Measurements from ENCODE around the gene WASL. TPM values are rescaled to one million over a fixed set of nuclear protein-coding genes. Genes with fewer than 3 reads are reported as not detected.
"Not testable (repeated sequence)": the region's sequence is repeated elsewhere in the genome, so short reads cannot be mapped to it uniquely, and the experiment has no call there.

WASL gene
- 10 to 100 TPM; 37.2 to 43.5 TPM for total RNA-seq

GRCh38 chr7:123748734-123749536 is at the start of gene WASL:
WASL (minus strand) TSS chr7:123749003; CDS start chr7:123748734, 269 bp downstream.
- Histone ChIP-seq H3K4me3 (peak within 1 kb of the TSS; percentile 95), H3K27ac (peak within 1 kb of the TSS; percentile 98 to 99), H3K4me1 (ENCODE audit: control insufficient read depth in 1 of 2, low read depth in 2 of 2) (peaks cover 41 to 56% of the 10 kb centered on the region in 2 donors), H3K36me3 (no peaks in the 10 kb centered on the region), H3K9me3 (no peaks in the 10 kb centered on the region), H3K27me3 (replicated peaks; ENCODE audit: insufficient read depth) (no peaks in the 10 kb centered on the region)
- DNase-seq (ENCODE audit: low spot score) (peak; percentile 73), ATAC-seq (ENCODE audit: insufficient number of reproducible peaks, low FRiP score, low read depth) (peak; percentile 97)
- TF ChIP-seq CTCF (IDR thresholded peaks at IDR 0.05) = no peak

GRCh38 chr7:123797673-123798531 is 49.1 kb upstream of the WASL start:
- H3K27ac ChIP-seq = no peak overlapping the region

GRCh38 chr7:123796568-123796967 is 47.8 kb upstream of the WASL start:
- no peak for TF ChIP-seq CTCF (IDR thresholded peaks at IDR 0.05)
- ATAC-seq (ENCODE audit: insufficient number of reproducible peaks, low FRiP score, low read depth) (no peak), DNase-seq (ENCODE audit: low spot score) (no peak)
- H3K27ac ChIP-seq = no peak overlapping the region
- H3K4me1 ChIP-seq (ENCODE audit: control insufficient read depth in 1 of 2, low read depth in 2 of 2) = peaks cover 0 to 7% of the 10 kb centered on the region in 2 donors
- no peaks in the 10 kb centered on the region for H3K9me3 ChIP-seq
- no peaks in the 10 kb centered on the region for H3K36me3 ChIP-seq
- no peaks in the 10 kb centered on the region for H3K27me3 ChIP-seq (replicated peaks; ENCODE audit: insufficient read depth)
- no peak overlapping the region for H3K4me3 ChIP-seq

More at GRCh38 chr7:123797673-123798531, 49.1 kb upstream of the WASL start:
- Histone ChIP-seq H3K27me3 (replicated peaks; ENCODE audit: insufficient read depth) (no peaks in the 10 kb centered on the region), H3K36me3 (no peaks in the 10 kb centered on the region), H3K9me3 (no peaks in the 10 kb centered on the region), H3K4me1 (ENCODE audit: control insufficient read depth in 1 of 2, low read depth in 2 of 2) (peaks cover 0 to 7% of the 10 kb centered on the region in 2 donors), H3K4me3 (no peak overlapping the region)
- peak; percentile 45 for TF ChIP-seq CTCF (IDR thresholded peaks at IDR 0.05)
- ATAC-seq (ENCODE audit: insufficient number of reproducible peaks, low FRiP score, low read depth) = peak; percentile 98
- no peak for DNase-seq (ENCODE audit: low spot score)

- no peak for TF ChIP-seq CTCF (IDR thresholded peaks at IDR 0.05)
- no peaks in the 10 kb centered on the region for H3K27me3 ChIP-seq (replicated peaks; ENCODE audit: insufficient read depth)
- H3K27ac ChIP-seq = no peak overlapping the region
- DNase-seq (ENCODE audit: low spot score) (no peak), ATAC-seq (ENCODE audit: insufficient number of reproducible peaks, low FRiP score, low read depth) (no peak)
- H3K4me3 ChIP-seq = no peak overlapping the region
- peaks cover 0 to 7% of the 10 kb centered on the region in 2 donors for H3K4me1 ChIP-seq (ENCODE audit: control insufficient read depth in 1 of 2, low read depth in 2 of 2)
- no peaks in the 10 kb centered on the region for H3K36me3 ChIP-seq
- no peaks in the 10 kb centered on the region for H3K9me3 ChIP-seq
Observed at GRCh38 chr7:123795917-123796316, 47.1 kb upstream of the WASL start.

- H3K27me3 ChIP-seq (replicated peaks; ENCODE audit: insufficient read depth); H3K4me1 ChIP-seq (ENCODE audit: control insufficient read depth in 1 of 2, low read depth in 2 of 2); H3K9me3 ChIP-seq; H3K27ac ChIP-seq; H3K36me3 ChIP-seq; DNase-seq (ENCODE audit: low spot score); ATAC-seq (ENCODE audit: insufficient number of reproducible peaks, low FRiP score, low read depth); H3K4me3 ChIP-seq: not testable (repeated sequence)
Observed at GRCh38 chr7:123795116-123795515, 46.3 kb upstream of the WASL start.
